GM12892 (cell line): ENCODE results near the gene TNRC18.
"Not testable (repeated sequence)": the region's sequence is repeated elsewhere in the genome, so short reads cannot be mapped to it uniquely, and the experiment has no call there.

Experiments used
- POLR2A ChIP-seq: IDR thresholded peaks from 2 replicates; pipeline ENCODE4 v1.6.1; 2011; ENCODE audit warnings: low read depth, low read length, control low read depth
- TAF1 ChIP-seq: IDR thresholded peaks from 2 replicates; pipeline ENCODE4 v1.6.1; 2011; ENCODE audit warnings: low read depth, mild to moderate bottlenecking, control low read depth, low read length, borderline replicate concordance

DNA sequence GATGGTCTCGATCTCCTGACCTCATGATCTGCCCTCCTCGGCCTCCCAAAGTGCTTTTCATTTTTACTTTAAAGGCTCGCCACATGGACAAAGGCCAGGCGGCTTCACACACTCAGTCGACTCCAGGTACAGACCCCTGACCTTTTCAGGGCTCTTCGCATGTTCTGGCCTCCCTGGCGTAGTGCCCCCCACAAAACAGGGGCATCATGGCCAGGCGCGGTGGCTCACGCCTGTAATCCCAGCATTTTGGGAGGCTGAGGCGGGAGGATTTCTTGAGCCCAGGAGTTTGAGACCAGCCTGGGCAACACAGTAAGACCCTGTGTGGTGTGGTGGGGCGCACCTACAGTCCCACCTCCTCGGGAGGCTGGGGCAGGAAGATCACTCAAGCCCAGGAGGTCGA, 48.0 kb upstream of the TNRC18 start:
- TF ChIP-seq POLR2A, TAF1: not testable (repeated sequence)
